ENCODE data around the gene MUC2.

DNA sequence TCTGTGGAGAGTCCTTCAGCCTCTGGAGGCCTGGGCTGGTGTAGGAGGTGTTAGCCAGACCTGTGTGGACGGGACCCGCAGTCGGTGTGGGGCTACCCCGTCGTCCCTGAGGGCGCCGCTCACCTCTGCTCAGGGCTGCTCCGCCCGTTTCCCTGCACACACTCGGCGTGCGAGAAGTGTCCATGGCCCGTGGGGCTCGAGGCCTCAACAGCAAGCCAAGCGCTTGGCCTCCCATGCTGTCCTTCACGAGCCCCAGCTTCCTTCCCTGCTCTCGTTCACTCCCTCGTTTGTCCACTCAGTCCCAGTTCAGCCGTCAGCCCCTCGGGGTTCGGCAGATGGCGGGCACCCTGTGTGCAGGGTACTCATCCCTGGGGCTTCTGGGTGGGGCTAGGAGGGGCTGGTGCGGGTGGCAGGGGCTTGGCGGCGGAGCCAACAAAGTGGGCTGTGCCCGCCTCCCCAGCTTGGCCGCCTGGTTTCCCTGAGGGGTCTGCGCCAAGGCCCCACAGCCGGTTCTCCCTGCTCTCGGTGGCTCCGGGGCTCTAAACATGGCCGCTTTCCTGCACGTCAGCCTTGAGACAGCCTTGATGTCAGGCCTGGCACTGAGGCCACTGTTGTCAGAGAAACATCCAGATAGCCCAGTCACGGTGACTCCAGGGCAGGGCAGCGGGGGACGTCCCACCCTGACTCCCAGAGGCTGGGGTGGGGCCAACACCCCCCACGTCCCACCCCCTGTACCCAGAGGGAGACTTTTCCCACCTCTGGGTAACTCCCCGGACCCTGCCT lies 41.5 kb upstream of the MUC2 start:
- TF ChIP-seq SRF (IDR thresholded peaks at IDR 0.05; ENCODE audit: low read depth) (no peak), POLR2A (IDR thresholded peaks at IDR 0.05; ENCODE audit: borderline replicate concordance, extremely low read depth, insufficient read depth, insufficient read length) (no peak), POLR2AphosphoS5 (IDR thresholded peaks at IDR 0.05; ENCODE audit: low read depth, low read length) (no peak), EZH2 (IDR thresholded peaks at IDR 0.05) (no peak), ZFX (IDR thresholded peaks at IDR 0.05) (no peak), ZNF274 (IDR thresholded peaks at IDR 0.05; ENCODE audit: low read depth, low read length) (no peak)
- TF ChIP-seq, protein P1, sequence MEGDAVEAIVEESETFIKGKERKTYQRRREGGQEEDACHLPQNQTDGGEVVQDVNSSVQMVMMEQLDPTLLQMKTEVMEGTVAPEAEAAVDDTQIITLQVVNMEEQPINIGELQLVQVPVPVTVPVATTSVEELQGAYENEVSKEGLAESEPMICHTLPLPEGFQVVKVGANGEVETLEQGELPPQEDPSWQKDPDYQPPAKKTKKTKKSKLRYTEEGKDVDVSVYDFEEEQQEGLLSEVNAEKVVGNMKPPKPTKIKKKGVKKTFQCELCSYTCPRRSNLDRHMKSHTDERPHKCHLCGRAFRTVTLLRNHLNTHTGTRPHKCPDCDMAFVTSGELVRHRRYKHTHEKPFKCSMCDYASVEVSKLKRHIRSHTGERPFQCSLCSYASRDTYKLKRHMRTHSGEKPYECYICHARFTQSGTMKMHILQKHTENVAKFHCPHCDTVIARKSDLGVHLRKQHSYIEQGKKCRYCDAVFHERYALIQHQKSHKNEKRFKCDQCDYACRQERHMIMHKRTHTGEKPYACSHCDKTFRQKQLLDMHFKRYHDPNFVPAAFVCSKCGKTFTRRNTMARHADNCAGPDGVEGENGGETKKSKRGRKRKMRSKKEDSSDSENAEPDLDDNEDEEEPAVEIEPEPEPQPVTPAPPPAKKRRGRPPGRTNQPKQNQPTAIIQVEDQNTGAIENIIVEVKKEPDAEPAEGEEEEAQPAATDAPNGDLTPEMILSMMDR (IDR thresholded peaks at IDR 0.05 in 2 of 3, conservative IDR thresholded peaks at IDR 0.05 in 1 of 3; ENCODE audit: borderline replicate concordance in 1 of 3, insufficient read depth in 1 of 3, low read depth in 2 of 3, low read length in 2 of 3) = no peak
- TF ChIP-seq, protein P2, sequence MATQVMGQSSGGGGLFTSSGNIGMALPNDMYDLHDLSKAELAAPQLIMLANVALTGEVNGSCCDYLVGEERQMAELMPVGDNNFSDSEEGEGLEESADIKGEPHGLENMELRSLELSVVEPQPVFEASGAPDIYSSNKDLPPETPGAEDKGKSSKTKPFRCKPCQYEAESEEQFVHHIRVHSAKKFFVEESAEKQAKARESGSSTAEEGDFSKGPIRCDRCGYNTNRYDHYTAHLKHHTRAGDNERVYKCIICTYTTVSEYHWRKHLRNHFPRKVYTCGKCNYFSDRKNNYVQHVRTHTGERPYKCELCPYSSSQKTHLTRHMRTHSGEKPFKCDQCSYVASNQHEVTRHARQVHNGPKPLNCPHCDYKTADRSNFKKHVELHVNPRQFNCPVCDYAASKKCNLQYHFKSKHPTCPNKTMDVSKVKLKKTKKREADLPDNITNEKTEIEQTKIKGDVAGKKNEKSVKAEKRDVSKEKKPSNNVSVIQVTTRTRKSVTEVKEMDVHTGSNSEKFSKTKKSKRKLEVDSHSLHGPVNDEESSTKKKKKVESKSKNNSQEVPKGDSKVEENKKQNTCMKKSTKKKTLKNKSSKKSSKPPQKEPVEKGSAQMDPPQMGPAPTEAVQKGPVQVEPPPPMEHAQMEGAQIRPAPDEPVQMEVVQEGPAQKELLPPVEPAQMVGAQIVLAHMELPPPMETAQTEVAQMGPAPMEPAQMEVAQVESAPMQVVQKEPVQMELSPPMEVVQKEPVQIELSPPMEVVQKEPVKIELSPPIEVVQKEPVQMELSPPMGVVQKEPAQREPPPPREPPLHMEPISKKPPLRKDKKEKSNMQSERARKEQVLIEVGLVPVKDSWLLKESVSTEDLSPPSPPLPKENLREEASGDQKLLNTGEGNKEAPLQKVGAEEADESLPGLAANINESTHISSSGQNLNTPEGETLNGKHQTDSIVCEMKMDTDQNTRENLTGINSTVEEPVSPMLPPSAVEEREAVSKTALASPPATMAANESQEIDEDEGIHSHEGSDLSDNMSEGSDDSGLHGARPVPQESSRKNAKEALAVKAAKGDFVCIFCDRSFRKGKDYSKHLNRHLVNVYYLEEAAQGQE (IDR thresholded peaks at IDR 0.05; ENCODE audit: low read depth) = no peak
- TF ChIP-seq, protein P3, sequence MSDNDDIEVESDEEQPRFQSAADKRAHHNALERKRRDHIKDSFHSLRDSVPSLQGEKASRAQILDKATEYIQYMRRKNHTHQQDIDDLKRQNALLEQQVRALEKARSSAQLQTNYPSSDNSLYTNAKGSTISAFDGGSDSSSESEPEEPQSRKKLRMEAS (IDR thresholded peaks at IDR 0.05) = no peak
- TF ChIP-seq, protein P4, sequence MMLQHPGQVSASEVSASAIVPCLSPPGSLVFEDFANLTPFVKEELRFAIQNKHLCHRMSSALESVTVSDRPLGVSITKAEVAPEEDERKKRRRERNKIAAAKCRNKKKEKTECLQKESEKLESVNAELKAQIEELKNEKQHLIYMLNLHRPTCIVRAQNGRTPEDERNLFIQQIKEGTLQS (IDR thresholded peaks at IDR 0.05) = no peak
- TF ChIP-seq, protein P5, sequence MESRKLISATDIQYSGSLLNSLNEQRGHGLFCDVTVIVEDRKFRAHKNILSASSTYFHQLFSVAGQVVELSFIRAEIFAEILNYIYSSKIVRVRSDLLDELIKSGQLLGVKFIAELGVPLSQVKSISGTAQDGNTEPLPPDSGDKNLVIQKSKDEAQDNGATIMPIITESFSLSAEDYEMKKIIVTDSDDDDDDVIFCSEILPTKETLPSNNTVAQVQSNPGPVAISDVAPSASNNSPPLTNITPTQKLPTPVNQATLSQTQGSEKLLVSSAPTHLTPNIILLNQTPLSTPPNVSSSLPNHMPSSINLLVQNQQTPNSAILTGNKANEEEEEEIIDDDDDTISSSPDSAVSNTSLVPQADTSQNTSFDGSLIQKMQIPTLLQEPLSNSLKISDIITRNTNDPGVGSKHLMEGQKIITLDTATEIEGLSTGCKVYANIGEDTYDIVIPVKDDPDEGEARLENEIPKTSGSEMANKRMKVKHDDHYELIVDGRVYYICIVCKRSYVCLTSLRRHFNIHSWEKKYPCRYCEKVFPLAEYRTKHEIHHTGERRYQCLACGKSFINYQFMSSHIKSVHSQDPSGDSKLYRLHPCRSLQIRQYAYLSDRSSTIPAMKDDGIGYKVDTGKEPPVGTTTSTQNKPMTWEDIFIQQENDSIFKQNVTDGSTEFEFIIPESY (IDR thresholded peaks at IDR 0.05; ENCODE audit: extremely low read depth, insufficient replicate concordance, low read length) = no peak
